NCI-H774 (cell line): ENCODE data around the gene AFTPH.

Experiments
- DNase-seq: peaks from one replicate; lab custom pipeline; 2025; lab: John Stamatoyannopoulos, UW

The AFTPH gene

GRCh38 chr2:64615192-64615763, 91.2 kb downstream of the AFTPH start:
- no peak for DNase-seq

- DNase-seq, result no peak
Measured at GRCh38 chr2:64615844-64616536, 91.9 kb downstream of the AFTPH start.

GRCh38 chr2:64617631-64618151, 93.6 kb downstream of the AFTPH start:
- DNase-seq, result no peak

- DNase-seq, result no peak
Measured at GRCh38 chr2:64620661-64621060, 96.5 kb downstream of the AFTPH start.

- DNase-seq, result no peak
Measured at GRCh38 chr2:64622443-64623241, 98.5 kb downstream of the AFTPH start.

GRCh38 chr2:64623242-64623850, 99.2 kb downstream of the AFTPH start:
- no peak for DNase-seq

- DNase-seq, result no peak
Measured at GRCh38 chr2:64624108-64624610, 100.0 kb downstream of the AFTPH start.

- no peak for DNase-seq
Measured at GRCh38 chr2:64624862-64625261, 100.7 kb downstream of the AFTPH start.

- DNase-seq, result no peak
Measured at GRCh38 chr2:64625299-64626145, 101.4 kb downstream of the AFTPH start.

- no peak for DNase-seq
Measured at GRCh38 chr2:64626146-64626809, 102.2 kb downstream of the AFTPH start.

- peak; percentile 69 for DNase-seq
Measured at GRCh38 chr2:64626963-64627760, 103.0 kb downstream of the AFTPH start.

- no peak for DNase-seq
Measured at GRCh38 chr2:64627860-64628841, 104.0 kb downstream of the AFTPH start.

GRCh38 chr2:64629329-64629781, 105.2 kb downstream of the AFTPH start:
- DNase-seq, result no peak

GRCh38 chr2:64629875-64630274, 105.7 kb downstream of the AFTPH start:
- DNase-seq, result no peak

- no peak for DNase-seq
Measured at GRCh38 chr2:64630752-64631151, 106.6 kb downstream of the AFTPH start.

- DNase-seq, result no peak
Measured at GRCh38 chr2:64631771-64632170, 107.6 kb downstream of the AFTPH start.

GRCh38 chr2:64632835-64633819, 109.0 kb downstream of the AFTPH start:
- no peak for DNase-seq
